GM18909 (cell line): ENCODE data around the gene EFHC1.
"Not testable (repeated sequence)": the region's sequence is repeated elsewhere in the genome, so short reads cannot be mapped to it uniquely, and the experiment has no call there.

Source experiments
- ATAC-seq: cut with Tn5 transposase; IDR thresholded peaks from one replicate; pipeline ENCODE4 v1.9.1; 2021; ENCODE audit warnings: mild to moderate bottlenecking; ENCODE audit not compliant: unreplicated experiment, poor library complexity

The EFHC1 gene

DNA sequence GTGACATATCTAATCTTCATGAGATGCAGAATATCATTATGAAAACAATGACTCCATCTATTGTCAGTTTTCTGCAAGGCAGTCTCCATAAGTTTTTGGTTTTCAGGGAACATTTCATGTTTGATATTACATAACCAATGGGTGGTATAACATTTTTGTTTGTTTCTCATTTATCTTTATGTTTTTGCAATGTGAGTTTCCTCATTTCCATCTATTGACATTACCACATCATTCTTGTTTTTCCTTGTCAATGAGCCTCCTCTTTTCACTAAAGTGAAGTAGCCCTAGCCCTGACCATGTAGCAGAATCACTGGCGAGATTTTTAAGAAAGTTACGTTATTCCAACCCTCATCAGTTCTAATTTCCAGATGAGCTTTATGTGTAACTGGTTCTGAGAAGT is 4.4 kb downstream of the EFHC1 start:
- no peak for ATAC-seq

DNA sequence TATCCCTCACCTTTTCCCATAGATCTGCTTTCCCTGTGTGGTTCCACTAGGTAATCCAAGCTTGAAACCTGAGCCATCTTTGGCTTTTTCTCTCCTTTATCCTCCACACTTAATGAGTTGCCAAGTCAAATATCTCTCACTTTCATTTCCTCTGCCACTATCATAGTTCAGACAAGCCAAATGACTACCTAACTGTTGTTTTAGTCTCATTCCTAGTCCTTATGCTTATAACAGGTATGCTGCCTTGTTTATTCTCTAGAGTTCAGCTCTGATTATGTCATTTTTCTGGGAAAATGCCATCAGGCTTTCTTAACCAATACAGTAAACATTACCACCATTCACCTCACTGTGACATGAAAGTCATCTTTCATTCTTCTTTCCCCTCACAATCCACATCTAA is 6.5 kb downstream of the EFHC1 start:
- ATAC-seq, result no peak

DNA sequence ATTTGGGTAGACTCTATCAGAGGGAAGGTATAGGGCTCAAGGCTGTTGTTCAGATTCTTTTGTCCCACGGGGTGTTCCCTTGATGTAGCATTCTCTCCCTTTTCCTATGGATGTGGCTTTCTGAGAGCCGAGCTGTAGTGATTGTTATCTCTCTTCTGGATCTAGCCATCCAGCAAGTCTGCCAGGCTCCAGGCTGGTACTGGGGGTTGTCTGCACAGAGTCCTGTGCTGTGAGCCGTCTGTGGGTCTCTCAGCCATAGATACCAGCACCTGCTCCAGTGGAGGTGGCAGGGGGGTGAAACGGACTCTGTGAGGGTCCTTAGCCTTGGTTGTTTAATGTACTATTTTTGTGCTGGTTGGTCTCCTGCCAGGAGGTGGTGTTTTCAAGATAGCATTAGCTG is 13.2 kb downstream of the EFHC1 start:
- not testable (repeated sequence) for ATAC-seq

DNA sequence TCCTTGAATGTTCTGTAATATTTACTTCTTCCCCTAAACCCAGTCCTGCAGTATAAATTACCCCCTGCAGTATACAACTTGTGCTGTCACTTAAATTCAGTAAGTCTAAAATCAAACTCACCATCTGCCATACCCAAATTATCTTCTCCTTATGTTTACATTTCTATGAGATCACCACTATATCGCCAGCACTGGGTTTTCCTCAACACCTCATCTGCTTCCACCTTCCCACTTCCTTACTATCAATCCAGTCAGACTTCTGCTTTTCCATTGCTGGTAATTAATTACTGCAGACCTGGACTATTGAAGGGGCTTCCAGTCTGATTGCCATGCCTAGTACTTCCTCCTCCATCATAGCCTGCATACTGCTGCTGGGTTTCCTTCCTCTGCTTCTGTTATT is 15.2 kb downstream of the EFHC1 start:
- ATAC-seq, result no peak

DNA sequence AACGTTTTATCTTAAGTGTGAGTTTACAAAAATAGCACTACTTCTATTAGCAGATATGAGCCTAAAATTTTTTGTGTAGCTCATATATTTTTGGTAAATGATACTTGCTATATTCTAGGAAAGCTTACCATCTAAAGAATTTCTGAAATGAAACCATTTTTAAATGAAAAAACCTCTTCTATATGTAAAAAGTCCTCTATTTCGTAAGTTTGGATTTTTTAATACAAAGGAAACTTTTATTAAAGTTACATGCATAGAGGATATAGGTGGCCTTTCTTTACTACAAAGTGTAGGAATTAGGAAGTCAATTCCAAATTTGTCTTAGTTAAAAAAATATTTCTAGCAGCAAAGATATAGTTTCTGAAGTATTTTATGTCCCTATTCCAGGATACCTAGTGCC is 18.8 kb downstream of the EFHC1 start:
- no peak for ATAC-seq

DNA sequence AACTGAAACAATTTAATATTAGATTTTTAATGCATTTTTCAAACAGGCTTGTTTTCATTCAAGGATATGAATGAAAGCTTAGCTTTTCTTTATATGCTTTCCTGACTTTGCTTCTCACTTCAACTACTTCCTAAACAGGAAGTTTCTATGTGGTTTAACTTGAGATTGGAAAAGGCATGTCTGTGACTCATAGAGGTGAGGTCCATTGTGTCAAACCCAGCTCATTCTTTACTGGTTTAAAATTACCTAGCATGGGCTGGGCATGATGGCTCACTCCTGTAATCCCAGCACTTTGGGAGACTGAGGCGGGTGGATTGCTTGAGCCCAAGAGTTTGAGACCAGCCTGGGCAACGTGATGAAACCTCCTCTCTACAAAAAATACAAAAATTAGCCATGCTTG is 34.4 kb downstream of the EFHC1 start:
- ATAC-seq, result no peak

DNA sequence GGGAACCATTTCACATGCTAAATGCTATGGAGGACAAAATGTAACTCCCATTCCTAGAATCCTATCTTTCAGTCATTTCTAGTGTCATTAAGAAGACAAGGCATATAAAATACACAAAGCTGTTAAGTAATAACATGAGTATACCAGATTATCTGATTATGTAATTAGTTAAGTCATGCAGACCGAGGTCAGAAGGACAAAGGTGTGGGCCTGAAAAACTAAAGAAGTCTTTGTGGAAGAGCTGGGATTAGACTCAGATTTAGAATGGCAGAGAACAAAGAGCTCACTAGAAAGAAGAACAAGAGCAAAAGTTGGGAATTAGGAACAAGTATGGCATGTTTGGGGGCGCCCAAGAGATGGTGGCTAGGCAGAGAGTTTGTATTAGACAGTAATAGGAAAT is 37.0 kb downstream of the EFHC1 start:
- no peak for ATAC-seq

DNA sequence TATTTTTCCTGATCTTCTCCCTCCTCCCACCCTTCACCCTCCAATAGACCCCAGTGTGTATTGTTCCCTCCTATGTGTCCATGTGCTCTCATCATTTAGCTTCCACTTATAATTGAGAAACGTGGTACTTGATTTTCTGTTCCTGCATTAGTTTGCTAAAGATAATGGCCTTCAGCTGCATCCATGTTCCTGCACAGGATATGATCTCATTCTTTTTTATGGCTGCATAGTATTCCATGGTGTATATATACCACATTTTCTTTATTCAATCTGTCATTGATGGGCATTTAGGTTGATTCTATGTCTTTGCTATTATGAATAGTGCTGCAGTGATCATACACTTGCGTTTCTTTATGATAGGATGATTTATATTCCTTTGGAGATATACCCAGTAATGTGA is 41.1 kb downstream of the EFHC1 start:
- ATAC-seq, result not testable (repeated sequence)

DNA sequence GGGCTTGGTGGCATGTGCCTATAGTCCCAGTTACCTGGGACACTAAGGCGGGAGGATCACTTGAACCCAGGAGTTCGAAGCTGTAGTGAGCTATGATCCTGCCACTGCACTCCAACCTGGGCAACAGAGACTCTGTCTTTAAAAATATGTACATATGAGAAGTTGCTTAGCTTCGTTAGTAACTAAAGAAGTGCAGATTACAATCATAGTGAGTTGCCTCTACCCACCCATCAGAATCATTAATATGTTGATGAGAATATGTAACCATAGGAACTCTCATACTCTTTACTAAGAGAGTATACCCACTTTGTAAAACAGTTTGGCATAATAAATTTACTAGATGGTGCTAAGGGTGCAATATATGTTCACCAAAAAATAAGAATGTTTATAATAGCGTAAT is 54.0 kb downstream of the EFHC1 start:
- ATAC-seq, result no peak

DNA sequence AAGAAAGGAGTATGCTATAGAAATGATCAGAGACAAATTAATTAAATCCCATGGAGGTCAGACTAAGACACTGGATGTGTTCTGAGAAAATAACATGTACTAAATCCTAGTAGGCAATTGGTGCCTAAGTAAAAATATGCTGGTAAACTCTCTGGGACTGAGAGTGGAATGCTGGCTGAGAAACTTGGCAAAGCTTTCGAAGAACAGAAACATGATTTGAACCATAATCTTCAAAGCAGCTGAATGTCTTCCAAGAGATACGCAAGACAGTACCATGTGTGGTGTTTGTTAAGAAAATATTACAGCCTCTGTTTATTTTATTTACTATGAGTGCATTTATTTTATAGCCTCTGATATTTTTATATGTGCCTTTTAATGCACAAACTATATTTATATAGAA is 55.2 kb downstream of the EFHC1 start:
- no peak for ATAC-seq

DNA sequence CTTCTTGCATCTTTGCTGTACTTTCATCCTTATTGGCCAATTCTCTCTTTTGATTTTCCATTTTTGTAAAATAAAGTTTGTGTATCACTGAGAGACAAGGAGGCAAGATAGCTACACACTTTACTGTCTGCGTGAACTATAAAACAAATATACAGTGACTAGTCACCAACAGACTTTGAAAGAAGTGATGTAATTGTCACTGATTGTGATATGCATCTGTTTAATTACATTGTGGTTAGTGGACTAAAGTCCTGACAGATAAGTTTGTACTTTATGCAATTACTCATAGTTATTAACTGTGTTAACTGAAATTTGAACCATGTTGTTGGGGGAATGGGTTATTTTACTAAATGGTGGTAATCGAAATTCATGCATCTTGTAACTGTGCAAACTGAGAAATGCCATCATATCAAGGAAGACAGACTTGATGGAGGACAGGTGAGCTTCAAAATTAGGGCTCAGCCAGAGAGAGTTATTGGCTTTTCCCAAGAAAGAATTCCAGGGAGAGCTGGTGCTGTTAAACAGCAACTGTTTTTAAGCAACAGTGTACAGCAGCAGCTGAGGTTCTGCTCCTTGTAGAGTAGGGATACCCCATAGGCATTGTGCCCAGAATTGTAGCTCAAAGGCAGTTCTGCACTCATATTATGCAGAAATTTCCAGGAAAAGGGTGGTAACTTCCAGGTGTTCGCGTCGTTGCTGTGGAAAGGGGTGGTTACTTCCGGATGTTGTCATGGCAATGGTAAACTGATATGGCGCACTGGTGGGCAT is 62.9 kb downstream of the EFHC1 start:
- no peak for ATAC-seq

DNA sequence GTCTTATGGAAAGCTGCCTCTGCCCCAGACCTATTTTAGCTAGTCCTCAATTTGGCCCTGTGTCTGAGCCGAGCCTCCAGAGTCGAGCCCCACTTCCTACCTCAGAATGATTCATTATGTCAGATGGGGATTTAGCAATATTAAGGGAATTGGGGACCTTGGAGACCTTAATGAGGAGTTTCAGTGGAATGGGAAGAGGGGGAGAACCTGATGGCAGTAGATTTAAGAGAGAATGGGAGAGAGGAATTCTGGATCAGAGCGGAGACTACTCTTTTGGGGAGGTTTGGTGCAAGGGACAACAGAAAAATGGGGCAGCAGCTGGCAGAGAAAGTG is 63.5 kb downstream of the EFHC1 start:
- no peak for ATAC-seq

DNA sequence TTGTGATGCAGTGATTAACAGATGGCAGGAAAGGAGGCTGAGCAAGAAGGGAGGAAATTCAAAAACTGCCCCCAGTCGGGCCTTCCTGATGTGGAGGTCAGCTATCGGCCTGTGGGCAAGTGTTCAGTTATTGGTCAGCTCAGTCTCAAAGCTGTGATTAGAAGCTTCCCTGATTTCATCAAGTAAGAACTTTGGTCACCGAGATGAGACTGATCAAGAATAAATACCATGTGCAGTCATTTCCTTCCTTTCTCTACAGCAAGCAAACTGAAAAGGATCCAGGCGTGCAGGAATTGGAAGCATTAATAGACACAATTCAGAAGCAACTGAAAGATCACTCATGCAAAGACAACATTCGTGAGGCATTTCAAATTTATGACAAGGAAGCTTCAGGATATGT is 69.7 kb downstream of the EFHC1 start:
- no peak for ATAC-seq

DNA sequence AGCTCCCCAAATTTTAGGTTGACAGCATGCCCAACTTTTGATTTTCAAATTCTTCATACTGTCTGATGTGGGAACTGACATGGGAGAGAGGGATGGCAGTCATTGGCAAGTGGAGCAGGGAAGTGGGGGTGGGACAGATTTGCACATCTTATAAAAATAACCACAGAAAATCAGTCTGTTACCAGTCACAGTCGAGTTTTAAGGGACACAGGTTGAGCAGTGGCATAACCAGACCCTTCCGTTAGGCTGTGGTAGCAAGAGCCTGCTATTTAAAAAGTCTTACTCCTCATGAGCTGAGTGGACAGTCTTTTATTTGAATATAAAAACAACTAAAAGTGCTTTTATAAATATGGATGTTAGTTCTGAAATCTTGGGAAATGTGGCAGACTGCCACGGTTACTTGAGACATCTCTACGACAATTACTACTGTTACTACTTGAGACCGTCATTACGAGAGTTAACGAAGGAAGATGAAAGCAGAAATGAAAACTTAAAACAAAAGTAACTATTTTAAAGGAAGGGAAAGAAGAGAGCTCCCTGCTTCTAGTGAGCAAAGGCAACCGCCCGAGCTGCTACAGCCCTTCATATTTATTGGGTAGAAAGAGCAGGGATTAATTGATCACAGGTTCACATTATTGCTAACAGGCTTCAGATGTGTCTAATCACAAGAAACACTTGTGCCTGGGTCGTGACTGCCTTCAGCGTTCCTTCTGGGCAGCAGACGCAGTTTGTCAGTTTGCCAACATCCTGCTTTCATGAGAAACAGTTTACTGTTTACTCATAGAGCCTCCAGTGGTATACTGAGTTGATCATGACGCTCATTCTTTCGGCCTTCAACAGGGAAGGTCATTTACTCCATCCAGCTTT is 71.3 kb downstream of the EFHC1 start:
- peak; percentile 70 for ATAC-seq

DNA sequence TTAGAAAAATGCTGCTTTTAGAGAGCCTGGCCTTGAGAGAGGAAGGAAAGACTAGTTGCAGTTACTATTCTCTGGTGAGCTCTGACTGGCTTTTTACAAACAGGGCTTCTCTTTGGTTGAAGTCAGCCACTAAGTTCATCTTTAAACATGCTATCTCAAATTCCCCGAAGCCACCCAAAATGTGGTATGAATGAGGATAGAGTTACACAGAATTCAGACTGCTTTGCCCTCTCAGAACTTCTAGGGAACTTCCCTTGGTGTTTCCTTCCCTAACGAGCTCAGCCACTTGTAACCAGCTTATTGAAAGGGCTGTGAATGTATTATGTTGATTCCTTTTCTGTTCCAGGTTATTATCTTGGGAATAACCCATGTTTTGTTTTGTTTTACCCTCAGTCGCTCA is 73.5 kb downstream of the EFHC1 start:
- no peak for ATAC-seq

DNA sequence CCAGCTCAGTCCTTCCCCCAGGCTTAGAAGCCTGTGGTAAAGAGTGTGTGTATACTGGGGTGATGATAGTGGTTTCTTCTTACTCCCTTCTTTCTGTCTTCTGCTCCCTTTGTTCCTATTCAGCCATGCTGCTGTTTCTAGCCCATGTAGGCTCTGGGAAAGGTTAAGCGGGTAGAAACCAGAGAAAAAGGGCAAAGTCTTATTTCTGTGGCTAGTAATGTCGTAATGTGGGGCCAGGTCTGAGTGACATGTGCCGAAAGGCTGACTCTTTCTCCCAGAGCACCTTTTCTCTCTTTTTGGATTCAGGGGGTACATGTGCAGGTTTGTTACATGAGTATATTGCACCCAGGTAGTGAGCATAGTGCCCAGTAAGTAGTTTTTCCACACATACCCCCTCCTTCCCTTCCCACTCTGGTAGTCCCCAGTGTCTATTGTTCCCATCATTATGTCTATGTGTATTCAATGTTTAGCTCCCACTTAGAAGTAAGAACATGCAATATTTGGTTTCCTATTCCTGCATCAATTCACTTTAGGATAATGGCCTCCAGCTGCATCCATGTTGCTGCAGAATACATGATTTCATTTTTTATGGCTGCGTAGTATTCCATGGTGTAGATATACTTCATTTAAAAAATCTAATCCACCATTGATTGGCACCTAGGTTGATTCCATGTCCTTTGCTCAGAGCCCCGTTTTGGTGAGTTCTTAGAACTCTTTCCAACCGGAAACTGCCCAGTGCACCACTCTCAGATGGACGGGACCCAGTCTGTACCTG is 74.3 kb downstream of the EFHC1 start:
- no peak for ATAC-seq

DNA sequence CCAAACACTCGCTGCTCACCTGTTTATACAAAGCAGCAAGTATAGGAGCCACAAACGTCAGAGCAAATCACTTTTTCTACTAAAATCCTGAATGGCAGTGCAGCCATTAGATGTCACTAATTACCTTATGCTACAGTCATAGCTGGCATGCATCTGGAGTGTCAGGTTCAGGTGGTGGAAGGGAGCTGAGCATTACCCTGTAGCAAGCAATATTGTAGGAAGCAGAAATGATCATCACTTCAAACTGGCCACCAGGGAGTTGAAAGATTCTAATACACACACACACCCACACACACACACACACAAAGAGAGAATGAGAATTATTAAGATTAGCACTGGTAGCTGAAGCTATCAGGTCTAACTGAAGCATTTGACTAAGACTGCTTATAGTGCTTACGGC is 75.8 kb downstream of the EFHC1 start:
- ATAC-seq, result no peak

DNA sequence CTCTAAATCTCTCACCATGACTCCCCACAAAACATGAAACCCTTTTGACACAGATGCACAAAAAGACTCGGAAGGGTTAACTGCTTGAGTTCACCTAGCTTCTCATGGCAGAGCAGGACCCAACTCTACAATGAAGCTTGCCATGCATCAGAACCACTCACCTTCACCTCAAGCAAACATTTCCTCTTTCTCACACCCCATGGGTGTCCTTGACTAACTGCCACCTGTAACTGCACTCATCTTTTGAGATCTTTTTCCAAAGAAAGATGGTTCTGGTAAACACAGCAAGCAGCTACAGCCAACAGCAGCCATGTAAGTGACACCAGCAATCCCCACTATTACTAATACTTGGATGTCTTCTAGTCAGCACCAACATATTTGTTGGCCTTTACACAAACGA is 76.5 kb downstream of the EFHC1 start:
- ATAC-seq, result no peak

DNA sequence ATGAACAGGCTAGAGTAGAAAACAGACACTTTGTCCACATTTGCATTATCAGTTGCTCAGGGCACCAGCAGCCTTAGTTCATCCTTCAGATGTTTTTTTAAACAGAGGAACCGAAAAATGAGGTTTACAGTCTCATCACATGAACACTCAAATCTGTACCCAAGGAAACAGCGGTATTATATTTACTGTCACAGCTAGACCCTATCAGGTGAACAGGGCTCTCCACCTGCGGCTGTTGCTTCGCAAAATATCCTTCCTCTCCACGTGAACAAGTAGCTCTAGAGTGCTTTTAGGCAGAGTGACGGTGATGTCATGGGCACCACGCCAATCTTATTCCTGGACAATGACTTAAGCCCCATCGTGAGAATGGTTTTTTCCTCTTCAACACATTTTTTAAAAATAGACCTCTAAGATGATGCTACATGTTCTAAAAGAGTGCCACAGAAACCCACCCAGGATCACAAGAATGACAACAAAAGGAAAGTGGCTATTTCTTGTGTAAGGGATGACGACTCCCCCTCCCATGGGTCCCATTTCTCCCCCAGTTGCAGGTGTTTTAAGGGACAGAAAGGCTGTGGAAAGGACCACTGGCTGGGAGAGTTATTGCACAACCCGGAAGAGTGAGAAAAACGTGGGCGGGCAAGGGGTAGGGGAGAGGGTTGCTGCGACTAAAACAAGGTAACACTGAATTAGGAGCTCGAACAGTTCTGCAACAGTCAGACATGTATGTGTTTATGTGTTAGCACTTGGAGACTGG is 77.7 kb downstream of the EFHC1 start:
- ATAC-seq, result peak; percentile 89

DNA sequence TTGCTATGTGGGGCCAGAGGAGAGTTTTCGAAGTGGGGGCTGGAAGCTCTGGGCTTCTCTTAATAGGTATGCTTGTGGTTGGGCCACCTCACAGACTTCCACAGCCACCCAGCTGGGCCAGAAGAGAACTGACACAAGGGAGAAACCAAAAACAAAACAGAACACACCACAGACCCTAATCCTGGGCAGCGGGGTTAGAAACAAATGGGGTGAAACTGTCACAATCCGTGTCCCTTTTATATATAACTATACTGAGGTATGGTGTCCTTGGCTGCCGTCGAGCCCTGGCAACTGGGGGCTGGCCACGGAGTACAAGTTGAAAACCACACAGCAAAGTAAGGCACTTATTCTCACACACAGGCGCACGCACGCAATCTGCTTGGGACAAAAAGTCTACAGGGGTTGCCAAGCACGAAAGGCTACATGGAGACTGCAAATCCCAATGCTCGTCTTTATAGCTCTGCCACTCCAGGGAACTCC is 78.4 kb downstream of the EFHC1 start:
- peak; percentile 53 for ATAC-seq
